SIG-M5 treated with dmso at 0.1 percent for 504 hours (cell line): Measurements from ENCODE around the gene IRX3.
"Not testable (repeated sequence)": the region's sequence is repeated elsewhere in the genome, so short reads cannot be mapped to it uniquely, and the experiment has no call there.

Experiments used
- DNase-seq: peaks from one replicate; lab custom pipeline; 2025; ENCODE audit not compliant: unreplicated experiment; lab: John Stamatoyannopoulos, UW

IRX3 gene

DNA sequence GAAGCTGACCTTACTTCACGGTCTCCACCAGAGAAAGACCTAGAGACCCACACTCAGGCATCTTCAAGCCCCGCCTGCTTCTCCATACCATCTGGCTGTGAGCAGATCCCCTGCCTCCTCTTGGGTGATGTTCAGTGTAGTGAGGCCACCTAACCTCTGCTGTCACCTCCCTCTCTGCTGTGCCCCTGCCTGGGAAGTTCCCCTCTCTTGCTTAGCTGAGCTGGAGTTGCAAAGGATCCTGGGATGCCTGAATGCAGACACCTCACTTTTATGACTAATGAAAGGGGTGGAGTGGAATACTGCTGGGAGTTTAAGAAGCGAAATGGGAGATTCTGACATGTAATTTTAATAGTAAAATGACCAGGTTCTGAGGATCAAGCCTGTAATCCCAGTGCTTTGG is 5.8 kb downstream of the IRX3 start:
- DNase-seq, result peak; percentile 3

DNA sequence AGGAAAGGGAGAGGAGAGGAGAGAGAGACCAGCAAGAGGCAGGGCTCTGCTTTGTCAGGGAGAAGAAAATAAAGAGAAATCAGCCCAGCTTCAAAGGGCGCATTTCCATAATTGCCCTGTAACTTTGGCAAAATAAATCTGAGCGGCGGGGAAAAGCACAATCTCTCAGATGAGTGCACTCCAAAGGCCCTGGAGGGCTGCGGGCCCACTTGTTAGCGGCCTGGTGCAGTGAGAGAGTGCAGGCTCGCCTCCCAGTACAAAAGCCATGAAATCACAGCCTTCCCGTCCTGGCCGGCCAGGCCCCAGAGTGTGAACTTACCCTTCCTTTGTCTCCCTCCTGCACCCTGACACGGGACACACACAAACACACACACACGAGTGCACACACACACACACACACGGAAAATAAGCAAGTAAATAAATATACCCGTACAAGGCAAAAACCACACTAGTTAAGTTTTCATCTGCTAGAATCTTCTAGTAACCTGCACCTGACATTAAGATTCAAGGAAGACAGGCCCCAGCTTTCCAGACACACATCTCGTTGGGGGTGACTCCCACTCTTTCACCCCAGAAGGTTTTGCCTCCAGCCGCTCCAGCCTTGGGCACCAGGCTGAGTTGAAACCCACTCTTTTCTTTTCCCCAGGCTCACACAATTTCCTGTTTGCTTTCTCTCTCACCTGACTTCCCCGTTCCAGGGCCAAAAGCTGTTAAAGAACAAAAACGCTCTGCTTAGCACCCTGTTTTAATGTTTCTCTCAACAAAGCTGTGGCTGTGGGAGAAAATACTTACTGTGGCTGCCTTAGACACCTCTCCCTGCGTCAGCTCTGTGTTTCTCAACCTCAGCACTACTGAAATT is 8.5 kb downstream of the IRX3 start:
- no peak for DNase-seq

GRCh38 chr16:54275956-54276355 is 10.6 kb downstream of the IRX3 start:
- DNase-seq, result no peak

DNA sequence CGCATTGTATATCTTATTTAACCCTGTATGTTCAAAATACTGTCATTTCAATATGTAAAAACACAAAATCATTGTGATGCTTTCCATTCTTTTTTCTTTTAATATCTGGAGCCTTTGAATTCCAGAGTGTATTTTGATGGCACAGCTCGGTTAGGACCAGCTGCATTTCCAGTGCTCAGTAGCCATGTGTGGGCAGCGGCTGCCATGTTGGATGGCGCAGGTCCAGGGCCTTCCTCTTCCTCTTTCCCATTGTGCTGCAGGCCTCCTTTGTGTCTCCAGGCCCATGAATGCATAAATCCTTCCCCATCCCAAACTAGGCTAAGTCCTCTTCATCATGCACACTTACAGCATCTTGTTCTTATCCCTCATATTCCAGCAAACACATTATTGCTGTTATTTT is 13.0 kb downstream of the IRX3 start:
- DNase-seq, result no peak

GRCh38 chr16:54270711-54271110 is 15.9 kb downstream of the IRX3 start:
- DNase-seq, result no peak

- no peak for DNase-seq
Observed at GRCh38 chr16:54269461-54269860, 17.1 kb downstream of the IRX3 start.

- peak; percentile 69 for DNase-seq
Observed at GRCh38 chr16:54268766-54269165, 17.8 kb downstream of the IRX3 start.

GRCh38 chr16:54268340-54268739 is 18.2 kb downstream of the IRX3 start:
- no peak for DNase-seq

DNA sequence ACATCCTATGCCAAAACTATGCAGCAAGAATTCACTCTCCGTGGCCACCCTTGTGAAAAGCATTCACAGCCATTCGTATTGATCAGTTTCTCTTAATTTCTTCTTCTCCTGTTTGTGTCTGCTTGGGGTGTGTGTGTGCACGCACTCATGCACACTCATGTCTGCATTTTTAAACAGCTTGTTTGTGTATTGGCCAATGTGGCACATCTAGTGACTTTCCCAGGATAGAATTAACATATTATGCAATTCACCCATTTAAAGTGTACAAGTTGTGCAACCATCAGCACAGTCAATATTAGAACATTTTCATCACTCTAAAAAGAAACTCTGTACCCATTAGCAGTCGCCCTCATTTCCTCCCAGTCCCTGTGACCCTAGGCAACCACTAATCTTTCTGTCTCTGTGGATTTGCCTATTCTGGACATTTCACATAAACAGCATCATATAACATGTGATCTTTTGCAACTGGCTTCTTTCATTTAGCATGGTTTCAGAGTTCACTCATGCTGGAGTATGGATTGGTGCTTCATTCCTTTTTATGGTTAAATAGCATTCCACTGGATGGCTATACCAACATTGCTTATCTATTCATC is 20.1 kb downstream of the IRX3 start:
- DNase-seq, result peak; percentile 92

DNA sequence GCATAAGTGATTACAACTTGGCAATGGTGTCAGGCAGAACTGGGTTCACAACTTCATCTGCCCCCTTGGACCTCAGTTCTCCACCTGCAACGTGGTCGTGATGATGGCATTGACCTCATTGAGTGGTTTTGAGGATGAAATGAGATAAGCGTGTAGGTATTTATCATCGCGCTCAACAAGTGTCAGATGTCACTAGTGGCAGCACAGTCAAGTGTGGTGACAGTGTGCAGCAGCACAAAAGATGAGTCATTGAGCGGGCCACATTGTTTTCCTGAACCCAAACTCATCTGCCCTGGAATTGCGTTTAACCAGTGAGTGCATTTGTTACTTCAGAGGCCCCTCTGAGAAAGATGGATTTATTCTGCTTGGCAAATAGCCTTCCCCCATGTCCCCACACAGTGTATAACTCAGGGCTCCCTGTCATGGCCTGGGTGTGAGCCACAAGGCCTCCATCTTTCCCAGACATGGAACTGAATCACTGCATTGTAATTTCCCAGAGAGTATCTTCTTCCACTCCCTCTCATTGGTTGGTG is 20.9 kb downstream of the IRX3 start:
- DNase-seq, result no peak

GRCh38 chr16:54253118-54253517 is 33.5 kb downstream of the IRX3 start:
- DNase-seq, result no peak

- DNase-seq, result no peak
Observed at GRCh38 chr16:54248863-54249710, 37.5 kb downstream of the IRX3 start.

DNA sequence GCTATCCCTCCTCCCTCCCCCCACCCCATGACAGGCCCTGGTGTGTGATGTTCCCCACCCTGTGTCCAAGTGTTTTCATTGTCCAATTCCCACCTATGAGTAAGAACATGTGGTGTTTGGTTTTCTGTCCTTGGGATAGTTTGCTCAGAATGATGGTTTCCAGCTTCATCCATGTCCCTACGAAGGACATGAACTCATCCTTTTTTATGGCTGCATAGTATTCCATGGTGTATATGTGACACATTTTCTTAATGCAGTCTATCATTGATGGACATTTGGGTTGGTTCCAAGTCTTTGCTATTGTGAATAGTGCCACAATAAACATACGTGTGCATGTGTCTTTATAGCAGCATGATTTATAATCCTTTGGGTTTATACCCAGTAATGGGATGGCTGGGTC is 38.9 kb downstream of the IRX3 start:
- not testable (repeated sequence) for DNase-seq

- DNase-seq, result no peak
Observed at GRCh38 chr16:54246454-54246821, 40.1 kb downstream of the IRX3 start.

- DNase-seq, result no peak
Observed at GRCh38 chr16:54245788-54246453, 40.7 kb downstream of the IRX3 start.

GRCh38 chr16:54244061-54244886 is 42.3 kb downstream of the IRX3 start:
- peak; percentile 7 for DNase-seq

DNA sequence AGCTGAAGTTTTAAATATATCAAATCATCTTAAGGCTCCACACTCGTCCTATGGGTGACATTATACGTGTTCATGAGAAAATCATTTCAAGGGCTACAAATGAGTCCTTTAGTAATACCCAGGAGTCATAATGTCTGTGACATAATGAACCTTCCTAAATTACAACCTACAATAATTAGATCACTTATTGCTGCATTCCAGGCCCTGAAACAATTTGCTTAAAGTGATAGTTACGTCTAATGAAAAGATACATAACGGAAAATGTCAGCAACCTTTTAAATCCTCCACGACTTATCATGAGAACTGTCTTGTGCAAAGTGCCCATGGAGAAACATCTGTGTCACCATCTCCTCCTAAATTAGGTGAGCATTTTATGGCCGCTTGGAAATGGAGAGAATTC is 43.4 kb downstream of the IRX3 start:
- no peak for DNase-seq

- DNase-seq, result no peak
Observed at GRCh38 chr16:54242199-54242598, 44.4 kb downstream of the IRX3 start.

GRCh38 chr16:54241525-54241924 is 45.1 kb downstream of the IRX3 start:
- no peak for DNase-seq
